Thoracic aorta (tissue), 2 donors: ENCODE results near the gene ELAVL4. TPM values are rescaled to one million over a fixed set of nuclear protein-coding genes. Genes with fewer than 3 reads are reported as not detected.

Source experiments
- ATAC-seq: fragments of 150-250 bp; one replicate; pipeline ENCODE4 v1.8.0; 2017; ENCODE audit warnings: low read depth; ENCODE audit not compliant: insufficient number of reproducible peaks, low FRiP score
- DNase-seq: peaks from one replicate; pipeline ENCODE4 v3.0.0-alpha.2; 2020; ENCODE audit warnings: low spot score
- H3K27ac ChIP-seq, 2 donors: fragments of 200-600 bp; sonication (generic); 1 replicate in 1 of 2; 2 replicates in 1 of 2; pipeline ENCODE4 v1.5.1; 2016; ENCODE audit warnings: mild to moderate bottlenecking in 2 of 2, moderate library complexity in 2 of 2
- H3K27me3 ChIP-seq: fragments of 200-600 bp; sonication (generic); replicated peaks from 2 replicates; pipeline ENCODE4 v1.6.0; 2016; ENCODE audit warnings: mild to moderate bottlenecking; ENCODE audit not compliant: insufficient read depth
- H3K36me3 ChIP-seq: fragments of 200-600 bp; sonication (generic); one replicate; pipeline ENCODE4 v1.5.1; 2016
- H3K4me1 ChIP-seq, 2 donors: fragments of 200-600 bp; sonication (generic); 1 replicate in 1 of 2; 2 replicates in 1 of 2; pipeline versions ENCODE4 v1.5.1 to v1.6.0; 2016; ENCODE audit warnings: low read depth in 2 of 2, mild to moderate bottlenecking in 1 of 2; ENCODE audit not compliant: control insufficient read depth in 1 of 2
- H3K4me3 ChIP-seq: fragments of 200-600 bp; sonication (generic); 2 replicates; pipeline ENCODE4 v1.5.1; 2016; ENCODE audit warnings: mild to moderate bottlenecking
- H3K9me3 ChIP-seq: fragments of 200-600 bp; sonication (generic); 2 replicates; pipeline ENCODE4 v1.5.1; 2016
- CTCF ChIP-seq: fragments of 200-600 bp; sonication (generic); IDR thresholded peaks from one replicate; pipeline ENCODE4 v1.5.1; 2019; ENCODE audit warnings: antibody characterized with exemption
- total RNA-seq, 2 donors: library from RNA; depleted of rRNA; stranded (reverse); fragments of >200 nt; gene quantifications; one replicate each; pipeline versions ENCODE4 v1.1.0 to v1.2.3, GENCODE V29; 2016

ELAVL4 gene
- total RNA-seq, 2 donors from 2014 or later: 0.42 TPM; not detected in 1

- no peak for TF ChIP-seq CTCF
- ATAC-seq (no peak), DNase-seq (no peak)
- no peak overlapping the region for H3K27ac ChIP-seq
- no peaks in the 10 kb centered on the region for H3K27me3 ChIP-seq
- no peaks in the 10 kb centered on the region for H3K4me1 ChIP-seq
- H3K9me3 ChIP-seq: no peaks in the 10 kb centered on the region
- no peaks in the 10 kb centered on the region for H3K36me3 ChIP-seq
- H3K4me3 ChIP-seq: no peak overlapping the region
These were observed 23.7 kb downstream of the ELAVL4 start for GRCh38 chr1:50132347-50132894.

GRCh38 chr1:50135716-50136115 is 27.0 kb downstream of the ELAVL4 start:
- ATAC-seq (no peak), DNase-seq (no peak)
- Histone ChIP-seq H3K27ac (no peak overlapping the region), H3K4me1 (no peaks in the 10 kb centered on the region), H3K36me3 (no peaks in the 10 kb centered on the region), H3K9me3 (no peaks in the 10 kb centered on the region), H3K27me3 (no peaks in the 10 kb centered on the region), H3K4me3 (no peak overlapping the region)
- no peak for TF ChIP-seq CTCF

GRCh38 chr1:50139339-50140181 is 30.8 kb downstream of the ELAVL4 start:
- Histone ChIP-seq H3K27me3 (no peaks in the 10 kb centered on the region), H3K36me3 (no peaks in the 10 kb centered on the region), H3K9me3 (no peaks in the 10 kb centered on the region), H3K4me1 (no peaks in the 10 kb centered on the region), H3K4me3 (no peak overlapping the region), H3K27ac (no peak overlapping the region)
- ATAC-seq (no peak), DNase-seq (no peak)
- no peak for TF ChIP-seq CTCF

GRCh38 chr1:50140182-50140447 is 31.4 kb downstream of the ELAVL4 start:
- Histone ChIP-seq H3K27ac (no peak overlapping the region), H3K4me3 (no peak overlapping the region), H3K4me1 (no peaks in the 10 kb centered on the region), H3K27me3 (no peaks in the 10 kb centered on the region), H3K36me3 (no peaks in the 10 kb centered on the region), H3K9me3 (no peaks in the 10 kb centered on the region)
- no peak for DNase-seq
- TF ChIP-seq CTCF: no peak
- ATAC-seq: no peak

- Histone ChIP-seq H3K27ac (no peak overlapping the region), H3K4me3 (no peak overlapping the region), H3K4me1 (no peaks in the 10 kb centered on the region), H3K27me3 (no peaks in the 10 kb centered on the region), H3K9me3 (no peaks in the 10 kb centered on the region), H3K36me3 (no peaks in the 10 kb centered on the region)
- DNase-seq (no peak), ATAC-seq (no peak)
- no peak for TF ChIP-seq CTCF
These were observed 38.6 kb downstream of the ELAVL4 start for GRCh38 chr1:50147191-50147850.
